ENCODE data around the gene CTH. TPM values are rescaled to one million over a fixed set of nuclear protein-coding genes. Genes with fewer than 3 reads are reported as not detected.

CTH gene
- 1.3 to 1.9 TPM (median 1.5 TPM) in 5 replicates for total RNA-seq (2022; extraction: Qiagen RNA extraction)

DNA sequence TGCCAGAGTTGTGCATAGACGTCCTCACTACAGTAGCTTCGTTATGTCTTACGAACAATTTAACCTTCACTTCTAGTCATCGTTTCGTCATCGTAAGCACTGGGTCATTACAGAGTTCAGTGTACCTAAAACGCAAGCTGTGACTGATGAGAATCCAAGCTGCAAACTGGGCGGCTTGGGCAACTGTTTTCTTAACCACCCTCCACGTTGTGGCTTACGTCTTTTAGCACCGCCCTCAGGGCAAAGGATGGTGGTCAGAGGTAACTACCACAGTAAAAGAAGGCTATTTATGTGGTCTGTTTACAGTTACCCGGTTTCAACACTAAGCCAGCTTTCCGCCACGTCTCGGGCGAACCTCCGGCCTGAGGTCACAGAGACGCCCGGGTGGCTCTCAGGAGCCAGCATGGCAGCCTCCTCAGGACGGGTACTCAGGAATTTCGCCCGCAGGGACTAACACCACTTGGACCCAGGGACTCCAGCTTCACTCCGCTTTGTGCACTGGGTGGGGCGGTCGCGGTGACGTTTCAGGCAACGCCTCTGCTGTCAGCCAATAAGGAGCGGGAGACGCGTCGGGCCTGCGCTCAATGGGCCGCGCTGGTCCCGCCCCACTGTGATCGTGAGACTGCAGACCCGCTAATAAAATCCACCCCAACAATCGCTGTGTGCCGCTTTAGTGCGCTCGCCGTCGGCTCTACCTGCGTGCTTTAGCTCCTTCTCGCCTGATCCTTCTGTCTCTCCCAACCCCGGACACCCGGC, at the start of gene CTH:
Gene CTH, plus strand, starts transcription at position 665 of the 756 bp plus-strand sequence. CDS start 148 bp downstream, outside the sequence.

Other genes starting within 250 kb of the CTH start
- 7.9 to 12.4 TPM (median 9.6 TPM) in 5 replicates for gene LRRC40, start 205.7 kb upstream of the CTH start, total RNA-seq (2022; extraction: Qiagen RNA extraction)
- gene SRSF11, start 189.9 kb upstream of the CTH start, total RNA-seq (2022; extraction: Qiagen RNA extraction), result 55.5 to 86.7 TPM (median 68.4 TPM) in 5 replicates
- 6.9 to 9.1 TPM (median 7.7 TPM) in 5 replicates for gene ANKRD13C, start 56.5 kb upstream of the CTH start, total RNA-seq (2022; extraction: Qiagen RNA extraction)

Measured in A549 treated with AZD2906 at 1 μM for 4 hours (cell line).